ENCODE measurements around the gene MIDN.
A peak's percentile ranks its signal among the peaks of the same experiment; 100 is the strongest.

MIDN gene

GRCh38 chr19:1249990-1250436 lies 1.6 kb downstream of the MIDN start (continued):
- TF ChIP-seq, protein P1, sequence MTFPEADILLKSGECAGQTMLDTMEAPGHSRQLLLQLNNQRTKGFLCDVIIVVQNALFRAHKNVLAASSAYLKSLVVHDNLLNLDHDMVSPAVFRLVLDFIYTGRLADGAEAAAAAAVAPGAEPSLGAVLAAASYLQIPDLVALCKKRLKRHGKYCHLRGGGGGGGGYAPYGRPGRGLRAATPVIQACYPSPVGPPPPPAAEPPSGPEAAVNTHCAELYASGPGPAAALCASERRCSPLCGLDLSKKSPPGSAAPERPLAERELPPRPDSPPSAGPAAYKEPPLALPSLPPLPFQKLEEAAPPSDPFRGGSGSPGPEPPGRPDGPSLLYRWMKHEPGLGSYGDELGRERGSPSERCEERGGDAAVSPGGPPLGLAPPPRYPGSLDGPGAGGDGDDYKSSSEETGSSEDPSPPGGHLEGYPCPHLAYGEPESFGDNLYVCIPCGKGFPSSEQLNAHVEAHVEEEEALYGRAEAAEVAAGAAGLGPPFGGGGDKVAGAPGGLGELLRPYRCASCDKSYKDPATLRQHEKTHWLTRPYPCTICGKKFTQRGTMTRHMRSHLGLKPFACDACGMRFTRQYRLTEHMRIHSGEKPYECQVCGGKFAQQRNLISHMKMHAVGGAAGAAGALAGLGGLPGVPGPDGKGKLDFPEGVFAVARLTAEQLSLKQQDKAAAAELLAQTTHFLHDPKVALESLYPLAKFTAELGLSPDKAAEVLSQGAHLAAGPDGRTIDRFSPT (tag by site-specific recombination; IDR thresholded peaks at IDR 0.05) = no peak
- TF ChIP-seq KLF9 (tag by site-specific recombination; IDR thresholded peaks at IDR 0.05; ENCODE audit: low read depth) = no peak
- no peak for TF ChIP-seq ZBTB20 (tag by site-specific recombination; IDR thresholded peaks at IDR 0.05)
- TF ChIP-seq ZNF561 (tag by site-specific recombination; IDR thresholded peaks at IDR 0.05; ENCODE audit: borderline replicate concordance) = peak; percentile 17; the same call in 1 of the 2 replicates
- TF ChIP-seq, protein P2, sequence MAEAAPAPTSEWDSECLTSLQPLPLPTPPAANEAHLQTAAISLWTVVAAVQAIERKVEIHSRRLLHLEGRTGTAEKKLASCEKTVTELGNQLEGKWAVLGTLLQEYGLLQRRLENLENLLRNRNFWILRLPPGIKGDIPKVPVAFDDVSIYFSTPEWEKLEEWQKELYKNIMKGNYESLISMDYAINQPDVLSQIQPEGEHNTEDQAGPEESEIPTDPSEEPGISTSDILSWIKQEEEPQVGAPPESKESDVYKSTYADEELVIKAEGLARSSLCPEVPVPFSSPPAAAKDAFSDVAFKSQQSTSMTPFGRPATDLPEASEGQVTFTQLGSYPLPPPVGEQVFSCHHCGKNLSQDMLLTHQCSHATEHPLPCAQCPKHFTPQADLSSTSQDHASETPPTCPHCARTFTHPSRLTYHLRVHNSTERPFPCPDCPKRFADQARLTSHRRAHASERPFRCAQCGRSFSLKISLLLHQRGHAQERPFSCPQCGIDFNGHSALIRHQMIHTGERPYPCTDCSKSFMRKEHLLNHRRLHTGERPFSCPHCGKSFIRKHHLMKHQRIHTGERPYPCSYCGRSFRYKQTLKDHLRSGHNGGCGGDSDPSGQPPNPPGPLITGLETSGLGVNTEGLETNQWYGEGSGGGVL (tag by site-specific recombination; IDR thresholded peaks at IDR 0.05) = peak; percentile 6; the same call in 1 of the 2 replicates
- TF ChIP-seq GLIS1 (tag by site-specific recombination; IDR thresholded peaks at IDR 0.05) = peak; percentile 18; the same call in 1 of the 2 replicates
- TF ChIP-seq ZSCAN5A (tag by site-specific recombination; IDR thresholded peaks at IDR 0.05) = 0 out of 2 replicates have a peak, but pooled peaks have one; percentile 20
- TF ChIP-seq, protein P3, sequence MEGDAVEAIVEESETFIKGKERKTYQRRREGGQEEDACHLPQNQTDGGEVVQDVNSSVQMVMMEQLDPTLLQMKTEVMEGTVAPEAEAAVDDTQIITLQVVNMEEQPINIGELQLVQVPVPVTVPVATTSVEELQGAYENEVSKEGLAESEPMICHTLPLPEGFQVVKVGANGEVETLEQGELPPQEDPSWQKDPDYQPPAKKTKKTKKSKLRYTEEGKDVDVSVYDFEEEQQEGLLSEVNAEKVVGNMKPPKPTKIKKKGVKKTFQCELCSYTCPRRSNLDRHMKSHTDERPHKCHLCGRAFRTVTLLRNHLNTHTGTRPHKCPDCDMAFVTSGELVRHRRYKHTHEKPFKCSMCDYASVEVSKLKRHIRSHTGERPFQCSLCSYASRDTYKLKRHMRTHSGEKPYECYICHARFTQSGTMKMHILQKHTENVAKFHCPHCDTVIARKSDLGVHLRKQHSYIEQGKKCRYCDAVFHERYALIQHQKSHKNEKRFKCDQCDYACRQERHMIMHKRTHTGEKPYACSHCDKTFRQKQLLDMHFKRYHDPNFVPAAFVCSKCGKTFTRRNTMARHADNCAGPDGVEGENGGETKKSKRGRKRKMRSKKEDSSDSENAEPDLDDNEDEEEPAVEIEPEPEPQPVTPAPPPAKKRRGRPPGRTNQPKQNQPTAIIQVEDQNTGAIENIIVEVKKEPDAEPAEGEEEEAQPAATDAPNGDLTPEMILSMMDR (tag by site-specific recombination; IDR thresholded peaks at IDR 0.05) = 0 out of 2 replicates have a peak, but pooled peaks have one; percentile 2
- peak; percentile 3; the same call in 1 of the 2 replicates for TF ChIP-seq KLF10 (tag by site-specific recombination; IDR thresholded peaks at IDR 0.05)
- peak; percentile 6 for TF ChIP-seq ZBTB8A (tag by site-specific recombination; IDR thresholded peaks at IDR 0.05)
- no peak for TF ChIP-seq ZBTB10 (tag by site-specific recombination; IDR thresholded peaks at IDR 0.05)
- TF ChIP-seq ZBTB49 (tag by site-specific recombination; IDR thresholded peaks at IDR 0.05; ENCODE audit: low read depth) = no peak
- TF ChIP-seq REST (tag by site-specific recombination; IDR thresholded peaks at IDR 0.05) = peak; percentile 2; the same call in 1 of the 2 replicates
- no peak for TF ChIP-seq KLF16 (tag by site-specific recombination; IDR thresholded peaks at IDR 0.05)
- peak; percentile 46; the same call in 1 of the 2 replicates for TF ChIP-seq ZSCAN30 (tag by site-specific recombination; IDR thresholded peaks at IDR 0.05)
- TF ChIP-seq OSR2 (tag by site-specific recombination; IDR thresholded peaks at IDR 0.05) = no peak
- TF ChIP-seq ZBTB7A (tag by site-specific recombination; IDR thresholded peaks at IDR 0.05; ENCODE audit: low read depth) = peak; percentile 79; the same call in 1 of the 2 replicates
- peak; percentile 83 for TF ChIP-seq PATZ1 (tag by site-specific recombination; IDR thresholded peaks at IDR 0.05)
